ENCODE data around the gene VCY1B. TPM values are rescaled to one million over a fixed set of nuclear protein-coding genes. Genes with fewer than 3 reads are reported as not detected.
"Not testable (repeated sequence)": the region's sequence is repeated elsewhere in the genome, so short reads cannot be mapped to it uniquely, and the experiment has no call there.

The VCY1B gene
- total RNA-seq, result not detected in 2 replicates

DNA sequence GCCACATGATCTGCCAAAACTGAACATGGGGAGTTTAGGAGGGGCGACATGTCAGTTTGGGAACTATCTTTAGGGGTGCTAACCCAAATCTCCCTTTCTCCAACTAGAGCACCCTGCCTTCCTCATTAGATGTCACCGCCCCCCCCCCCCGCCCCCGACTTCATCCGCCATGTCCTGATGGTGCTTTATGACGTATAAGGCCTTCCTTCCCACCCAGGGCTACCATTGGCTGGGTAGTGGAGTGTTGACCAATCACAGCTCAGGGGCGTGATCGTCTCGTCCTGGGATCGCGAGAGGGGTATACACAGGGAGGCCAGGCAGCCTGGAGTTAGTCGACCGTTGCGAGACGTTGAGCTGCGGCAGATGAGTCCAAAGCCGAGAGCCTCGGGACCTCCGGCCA, at the start of gene VCY1B:
Gene VCY1B, plus strand, starts transcription at position 301 of the 400 bp plus-strand sequence. Its CDS starts 63 bp downstream, at position 364.
- not testable (repeated sequence) for FAIRE-seq; DNase-seq (ENCODE audit: low read depth); H3K27me3 ChIP-seq (ENCODE audit: control insufficient read depth, insufficient read depth, low read length); H3K4me3 ChIP-seq (ENCODE audit: low read depth, low read length); H3K36me3 ChIP-seq (ENCODE audit: control insufficient read depth, insufficient read depth, low read length)

GRCh38 chrY:14011916-14012315, 44.1 kb upstream of the VCY1B start:
- not testable (repeated sequence) for H3K27me3 ChIP-seq (ENCODE audit: control insufficient read depth, insufficient read depth, low read length); DNase-seq (ENCODE audit: low read depth); H3K4me3 ChIP-seq (ENCODE audit: low read depth, low read length); H3K36me3 ChIP-seq (ENCODE audit: control insufficient read depth, insufficient read depth, low read length); FAIRE-seq

DNA sequence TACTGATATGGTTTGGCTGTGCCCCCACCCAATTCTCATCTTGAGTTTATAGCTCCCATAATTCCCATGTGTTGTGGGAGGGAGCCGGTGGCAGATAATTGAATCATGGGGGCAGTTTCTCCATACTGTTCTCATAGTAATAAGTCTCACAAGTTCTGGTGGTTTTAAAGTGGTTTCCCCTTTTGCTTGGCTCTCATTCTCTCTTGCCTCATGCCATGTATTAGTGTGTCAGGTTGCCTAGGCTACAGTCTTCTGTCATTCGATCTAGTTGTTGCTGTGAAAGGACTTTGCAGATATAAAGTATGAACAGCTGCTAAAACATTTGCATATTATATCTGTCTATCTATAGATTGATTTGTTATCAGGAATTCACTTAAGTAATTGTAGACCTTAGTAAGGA, 25.6 kb upstream of the VCY1B start:
- H3K36me3 ChIP-seq (ENCODE audit: control insufficient read depth, insufficient read depth, low read length); FAIRE-seq; H3K27me3 ChIP-seq (ENCODE audit: control insufficient read depth, insufficient read depth, low read length); DNase-seq (ENCODE audit: low read depth); H3K4me3 ChIP-seq (ENCODE audit: low read depth, low read length): not testable (repeated sequence)

- H3K36me3 ChIP-seq (ENCODE audit: control insufficient read depth, insufficient read depth, low read length), result no peaks in the 10 kb centered on the region
- H3K4me3 ChIP-seq (ENCODE audit: low read depth, low read length), result no peak overlapping the region
- DNase-seq (ENCODE audit: low read depth), result no peak
- TF ChIP-seq, protein P1, sequence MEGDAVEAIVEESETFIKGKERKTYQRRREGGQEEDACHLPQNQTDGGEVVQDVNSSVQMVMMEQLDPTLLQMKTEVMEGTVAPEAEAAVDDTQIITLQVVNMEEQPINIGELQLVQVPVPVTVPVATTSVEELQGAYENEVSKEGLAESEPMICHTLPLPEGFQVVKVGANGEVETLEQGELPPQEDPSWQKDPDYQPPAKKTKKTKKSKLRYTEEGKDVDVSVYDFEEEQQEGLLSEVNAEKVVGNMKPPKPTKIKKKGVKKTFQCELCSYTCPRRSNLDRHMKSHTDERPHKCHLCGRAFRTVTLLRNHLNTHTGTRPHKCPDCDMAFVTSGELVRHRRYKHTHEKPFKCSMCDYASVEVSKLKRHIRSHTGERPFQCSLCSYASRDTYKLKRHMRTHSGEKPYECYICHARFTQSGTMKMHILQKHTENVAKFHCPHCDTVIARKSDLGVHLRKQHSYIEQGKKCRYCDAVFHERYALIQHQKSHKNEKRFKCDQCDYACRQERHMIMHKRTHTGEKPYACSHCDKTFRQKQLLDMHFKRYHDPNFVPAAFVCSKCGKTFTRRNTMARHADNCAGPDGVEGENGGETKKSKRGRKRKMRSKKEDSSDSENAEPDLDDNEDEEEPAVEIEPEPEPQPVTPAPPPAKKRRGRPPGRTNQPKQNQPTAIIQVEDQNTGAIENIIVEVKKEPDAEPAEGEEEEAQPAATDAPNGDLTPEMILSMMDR (IDR thresholded peaks at IDR 0.05; ENCODE audit: insufficient read depth, low read length, severe bottlenecking), result no peak
- no peaks in the 10 kb centered on the region for H3K27me3 ChIP-seq (ENCODE audit: control insufficient read depth, insufficient read depth, low read length)
- FAIRE-seq, result no peak
These were observed 29.9 kb downstream of the VCY1B start for GRCh38 chrY:14085877-14086276.

Other genes with a start within 250 kb of the VCY1B start
- not detected in 2 replicates for gene VCY, start 69.8 kb upstream of the VCY1B start, total RNA-seq

All from bronchial epithelial cell (primary cell).